ENCODE data around the gene CCIN. TPM values are rescaled to one million over a fixed set of nuclear protein-coding genes. Genes with fewer than 3 reads are reported as not detected.

CCIN gene
- total RNA-seq, 4 donors from 2014 or later, result not detected

DNA sequence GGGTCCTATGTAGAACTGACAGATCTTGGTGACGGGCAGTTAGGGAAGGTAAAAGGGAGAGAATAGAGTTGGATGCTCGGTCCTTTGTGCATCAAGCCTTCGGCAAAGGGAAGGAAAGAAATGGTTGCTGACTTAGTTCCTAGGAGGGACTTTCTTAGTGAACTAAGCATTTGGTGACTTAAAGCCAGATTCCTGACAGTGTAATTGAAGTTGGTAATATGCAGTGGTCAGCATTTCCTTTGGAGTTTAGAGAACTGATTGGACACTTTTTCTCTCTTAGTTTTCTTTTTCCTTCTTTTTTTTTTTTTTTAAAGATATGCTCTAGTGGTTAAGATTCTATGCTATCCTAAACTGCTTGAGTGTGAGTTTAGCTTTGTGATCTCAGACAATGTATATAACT is 23.8 kb downstream of the CCIN start:
- Histone ChIP-seq H3K27me3 (no peaks in the 10 kb centered on the region), H3K27ac (no peak overlapping the region), H3K4me3 (peak overlapping the region in 1 of 4 donors; percentile 96), H3K36me3 (peaks cover 0 to 14% (median under 1%) of the 10 kb centered on the region in 4 donors), H3K4me1 (peaks cover 25 to 43% (median 31%) of the 10 kb centered on the region in 4 donors), H3K9me3 (no peaks in the 10 kb centered on the region)
- in situ Hi-C loops (cut with MboI; ENCODE audit: low pct_ligation_motif_present in 1 of 4, low pct_unique_long_range_greater_than_20kb in 1 of 4, low sequenced_read_pairs in 3 of 4), result no loop called here
- 66 to 68% methylated on average over 3 of the region's 3 CpGs for WGBS, 2 donors (ENCODE audit: low coverage in 1 of 2)
- no peak for DNase-seq
- TF ChIP-seq EP300 (IDR thresholded peaks at IDR 0.05; ENCODE audit: low read depth) (no peak), POLR2AphosphoS5 (IDR thresholded peaks at IDR 0.05) (no peak), POLR2A (IDR thresholded peaks at IDR 0.05) (no peak)
- TF ChIP-seq, protein P1, sequence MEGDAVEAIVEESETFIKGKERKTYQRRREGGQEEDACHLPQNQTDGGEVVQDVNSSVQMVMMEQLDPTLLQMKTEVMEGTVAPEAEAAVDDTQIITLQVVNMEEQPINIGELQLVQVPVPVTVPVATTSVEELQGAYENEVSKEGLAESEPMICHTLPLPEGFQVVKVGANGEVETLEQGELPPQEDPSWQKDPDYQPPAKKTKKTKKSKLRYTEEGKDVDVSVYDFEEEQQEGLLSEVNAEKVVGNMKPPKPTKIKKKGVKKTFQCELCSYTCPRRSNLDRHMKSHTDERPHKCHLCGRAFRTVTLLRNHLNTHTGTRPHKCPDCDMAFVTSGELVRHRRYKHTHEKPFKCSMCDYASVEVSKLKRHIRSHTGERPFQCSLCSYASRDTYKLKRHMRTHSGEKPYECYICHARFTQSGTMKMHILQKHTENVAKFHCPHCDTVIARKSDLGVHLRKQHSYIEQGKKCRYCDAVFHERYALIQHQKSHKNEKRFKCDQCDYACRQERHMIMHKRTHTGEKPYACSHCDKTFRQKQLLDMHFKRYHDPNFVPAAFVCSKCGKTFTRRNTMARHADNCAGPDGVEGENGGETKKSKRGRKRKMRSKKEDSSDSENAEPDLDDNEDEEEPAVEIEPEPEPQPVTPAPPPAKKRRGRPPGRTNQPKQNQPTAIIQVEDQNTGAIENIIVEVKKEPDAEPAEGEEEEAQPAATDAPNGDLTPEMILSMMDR (IDR thresholded peaks at IDR 0.05), result no peak
- intact Hi-C loops (cut with DNase I; ENCODE audit: low total_unique reads), result no loop called here

DNA sequence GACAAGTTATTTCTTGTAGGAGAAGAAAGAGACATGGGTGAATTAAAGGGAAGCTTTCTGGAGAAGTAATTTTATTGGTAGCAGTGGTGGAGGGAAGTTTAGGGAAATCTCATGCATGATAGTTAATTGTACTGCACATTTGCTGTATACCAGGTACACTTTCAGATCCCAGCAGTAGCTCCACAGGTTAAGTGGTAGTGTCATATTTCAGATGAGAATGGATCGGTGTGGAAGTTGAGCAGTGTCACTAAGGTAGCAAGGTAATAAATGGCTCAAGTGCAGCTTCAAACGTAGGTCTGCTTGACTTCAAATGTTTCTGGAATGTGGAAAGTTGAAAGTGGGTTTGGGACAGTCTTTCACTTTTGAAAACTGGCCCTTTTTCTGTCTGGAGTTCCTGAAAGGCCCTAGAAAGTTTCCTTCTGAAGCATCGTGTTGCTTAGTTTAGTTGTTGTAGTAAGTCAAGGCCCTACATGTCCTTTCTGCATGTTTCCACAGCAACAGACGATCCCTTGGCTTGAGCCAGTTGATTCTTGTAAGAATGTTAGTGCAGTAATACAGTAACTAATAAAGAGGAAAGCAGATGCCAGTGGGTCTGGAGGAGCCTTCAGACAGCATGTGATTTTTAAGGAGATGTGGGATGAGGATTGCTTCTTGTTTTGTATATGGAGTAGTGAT is 25.3 kb downstream of the CCIN start:
- Histone ChIP-seq H3K9me3 (no peaks in the 10 kb centered on the region), H3K4me3 (no peak overlapping the region), H3K27me3 (no peaks in the 10 kb centered on the region), H3K36me3 (peaks cover 0 to 25% (median 7%) of the 10 kb centered on the region in 4 donors), H3K27ac (no peak overlapping the region), H3K4me1 (peaks cover 25 to 43% (median 31%) of the 10 kb centered on the region in 4 donors)
- in situ Hi-C loops (cut with MboI; ENCODE audit: low pct_ligation_motif_present in 1 of 4, low pct_unique_long_range_greater_than_20kb in 1 of 4, low sequenced_read_pairs in 3 of 4), result no loop called here
- no peak for DNase-seq
- 49 to 50% methylated on average over 2 to 4 of the region's 4 CpGs for WGBS, 2 donors (ENCODE audit: low coverage in 1 of 2)
- TF ChIP-seq POLR2AphosphoS5 (IDR thresholded peaks at IDR 0.05) (no peak), POLR2A (IDR thresholded peaks at IDR 0.05) (no peak), EP300 (IDR thresholded peaks at IDR 0.05; ENCODE audit: low read depth) (no peak)
- TF ChIP-seq, protein P1 (IDR thresholded peaks at IDR 0.05), result no peak
- intact Hi-C loops (cut with DNase I; ENCODE audit: low total_unique reads), result no loop called here

DNA sequence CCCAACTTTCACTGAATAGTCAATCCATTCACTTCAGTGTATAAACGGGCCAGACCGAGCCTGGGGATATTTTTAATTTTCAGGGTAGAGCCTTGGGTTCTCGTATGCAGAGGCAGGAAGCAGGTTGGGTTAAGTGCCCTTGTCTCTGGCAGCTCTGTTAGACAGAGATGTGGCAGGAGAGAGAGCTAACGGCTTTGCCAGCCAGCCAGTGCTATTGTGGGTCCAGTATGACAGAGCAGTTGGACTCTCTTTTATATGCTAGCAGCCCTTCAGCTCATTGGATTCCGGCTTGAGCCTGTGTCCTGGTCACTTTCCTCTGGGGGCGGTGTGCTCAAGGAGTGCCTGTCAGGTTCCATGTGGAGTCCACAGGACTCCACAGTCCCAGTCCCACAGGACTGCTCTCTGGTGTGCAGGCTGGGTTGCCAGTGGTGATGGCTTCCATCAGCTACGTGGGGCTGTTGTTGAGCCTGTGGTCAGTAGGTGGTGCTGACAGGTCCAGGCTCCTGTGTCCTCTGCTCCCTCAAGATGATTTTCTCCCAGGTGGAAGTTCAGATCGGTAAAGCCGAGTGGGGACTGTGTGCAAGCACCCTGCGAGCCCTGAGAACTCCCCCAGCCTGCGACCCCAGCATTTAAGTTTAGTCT is 35.8 kb downstream of the CCIN start:
- Histone ChIP-seq H3K9me3 (no peaks in the 10 kb centered on the region), H3K4me1 (peaks cover 0 to 14% (median 6%) of the 10 kb centered on the region in 4 donors), H3K27ac (no peak overlapping the region), H3K36me3 (peaks cover 0 to 70% (median 34%) of the 10 kb centered on the region in 4 donors), H3K27me3 (no peaks in the 10 kb centered on the region), H3K4me3 (no peak overlapping the region)
- no peak for DNase-seq
- TF ChIP-seq, protein P1 (IDR thresholded peaks at IDR 0.05), result peak in 2 of 5 experiments; percentile 9 to 14
- TF ChIP-seq POLR2A (IDR thresholded peaks at IDR 0.05) (no peak), EP300 (IDR thresholded peaks at IDR 0.05; ENCODE audit: low read depth) (no peak), POLR2AphosphoS5 (IDR thresholded peaks at IDR 0.05) (no peak)
- whole genome bisulfite sequencing, 2 donors (ENCODE audit: low coverage in 1 of 2), result 92% methylated on average over 11 of the region's 11 CpGs; no CpG with 5 or more reads in 1 of the 2 donors
- in situ Hi-C loops (cut with MboI; ENCODE audit: low pct_ligation_motif_present in 1 of 4, low pct_unique_long_range_greater_than_20kb in 1 of 4, low sequenced_read_pairs in 3 of 4), result loop anchor here in 1 of 4 donors (25.0 kb wide), 1 partner anchor 132 kb away; no protein-coding TSS in a partner anchor
- intact Hi-C loops (cut with DNase I; ENCODE audit: low total_unique reads), result no loop called here

DNA sequence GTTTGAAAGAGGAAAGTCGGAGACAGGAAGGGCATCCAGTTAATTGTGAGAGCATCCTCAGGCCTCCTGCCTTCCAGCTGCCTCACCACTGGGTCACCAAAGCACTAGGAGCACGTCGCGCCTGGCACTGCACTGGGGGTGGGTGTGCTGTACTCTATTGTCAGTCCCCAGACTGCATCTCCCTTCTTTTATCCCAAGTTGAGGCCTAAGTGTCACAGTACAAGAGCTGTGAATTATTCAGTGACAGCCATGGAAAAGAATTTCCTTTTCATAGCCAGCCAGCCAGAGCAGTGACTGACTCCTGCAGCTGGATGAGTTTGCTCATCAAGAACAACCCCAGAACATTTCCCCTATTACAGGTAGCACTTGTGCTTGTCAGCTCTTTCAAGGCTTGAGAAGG is 37.8 kb downstream of the CCIN start:
- Histone ChIP-seq H3K27ac (no peak overlapping the region), H3K4me1 (peaks cover 0 to 14% (median 6%) of the 10 kb centered on the region in 4 donors), H3K36me3 (peaks cover 0 to 53% (median 24%) of the 10 kb centered on the region in 4 donors), H3K4me3 (no peak overlapping the region), H3K27me3 (no peaks in the 10 kb centered on the region), H3K9me3 (no peaks in the 10 kb centered on the region)
- in situ Hi-C loops (cut with MboI; ENCODE audit: low pct_ligation_motif_present in 1 of 4, low pct_unique_long_range_greater_than_20kb in 1 of 4, low sequenced_read_pairs in 3 of 4), result loop anchor here in 1 of 4 donors (25.0 kb wide), 1 partner anchor 130 kb away; no protein-coding TSS in a partner anchor
- TF ChIP-seq POLR2A (IDR thresholded peaks at IDR 0.05), result no peak
- no peak for TF ChIP-seq EP300 (IDR thresholded peaks at IDR 0.05; ENCODE audit: low read depth)
- no peak for TF ChIP-seq POLR2AphosphoS5 (IDR thresholded peaks at IDR 0.05)
- TF ChIP-seq, protein P1 (IDR thresholded peaks at IDR 0.05), result no peak
- no peak for DNase-seq
- intact Hi-C loops (cut with DNase I; ENCODE audit: low total_unique reads), result no loop called here
- 80 to 87% methylated on average over 2 to 4 of the region's 4 CpGs for WGBS, 2 donors (ENCODE audit: low coverage in 1 of 2)

All from transverse colon (tissue), 4 donors.